AG20443 (cell line): Measurements from ENCODE around the gene KCNK1.
A peak's percentile ranks its signal among the peaks of the same experiment; 100 is the strongest.

Experiments
- DNase-seq: peaks from one replicate; pipeline ENCODE4 v3.0.0; 2012; ENCODE audit warnings: low spot score, mixed read lengths

KCNK1 gene

DNA sequence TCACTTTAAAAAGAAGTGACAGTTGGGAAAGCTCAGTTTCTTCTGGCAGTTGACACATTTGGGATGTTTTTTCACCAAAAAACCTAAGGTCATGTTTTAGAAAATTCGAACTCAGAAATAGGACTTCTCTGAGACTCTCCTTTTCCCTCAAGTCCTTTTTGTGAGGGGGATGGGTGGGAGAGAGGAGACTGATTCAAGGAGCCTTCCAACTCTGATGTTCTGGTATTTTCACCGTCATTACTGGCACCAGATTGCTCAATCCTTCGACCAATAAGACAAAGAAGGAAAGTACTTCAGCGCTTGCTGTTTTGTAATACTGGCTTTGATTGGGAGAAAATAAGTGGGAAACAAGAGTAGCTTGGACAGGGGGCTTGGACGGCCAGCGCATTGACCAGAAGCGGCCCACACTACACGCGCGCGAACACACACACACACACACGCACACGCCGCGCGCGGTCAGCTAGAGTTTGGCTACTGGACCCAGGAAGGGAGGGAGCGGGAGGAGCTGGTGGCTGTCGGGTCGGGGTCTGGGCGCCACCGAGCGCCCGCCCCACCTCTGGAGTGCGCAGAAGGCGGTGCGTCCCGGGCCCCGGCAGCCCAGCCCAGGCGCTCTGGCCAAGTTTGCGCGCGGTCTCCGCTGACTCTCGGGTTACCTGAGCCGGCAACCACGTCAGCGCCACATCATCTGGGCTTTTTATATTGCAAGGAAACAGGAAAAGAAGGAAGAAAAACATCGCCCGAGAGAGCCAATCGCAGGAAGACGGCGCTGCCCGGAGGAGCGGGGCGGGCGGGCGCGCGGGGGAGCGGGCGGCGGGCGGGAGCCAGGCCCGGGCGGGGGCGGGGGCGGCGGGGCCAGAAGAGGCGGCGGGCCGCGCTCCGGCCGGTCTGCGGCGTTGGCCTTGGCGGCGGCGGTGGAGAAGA, at the start of gene KCNK1:
Gene KCNK1, plus strand, starts transcription at position 855 of the 921 bp plus-strand sequence. Its CDS starts 66 bp downstream, at position 921.
- DNase-seq: peak; percentile 70

DNA sequence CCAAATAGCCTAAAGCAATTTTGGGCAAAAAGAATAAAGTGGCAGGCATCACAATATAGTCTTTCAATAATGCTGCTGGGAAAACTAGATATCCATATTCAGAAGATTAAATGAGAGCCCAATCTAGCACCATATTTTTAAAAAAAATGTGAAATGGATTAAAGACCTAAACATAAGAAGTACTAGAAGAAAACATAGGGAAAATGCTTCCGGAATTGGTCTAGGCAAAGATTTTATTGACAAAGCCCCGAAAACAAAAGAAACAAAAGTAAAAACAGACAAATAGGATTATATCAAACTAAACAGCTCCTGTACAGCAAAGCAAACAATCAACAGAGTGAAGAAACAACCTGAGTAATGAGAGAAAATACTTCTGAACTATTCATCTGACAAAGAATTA, 48.6 kb upstream of the KCNK1 start:
- DNase-seq: no peak

DNA sequence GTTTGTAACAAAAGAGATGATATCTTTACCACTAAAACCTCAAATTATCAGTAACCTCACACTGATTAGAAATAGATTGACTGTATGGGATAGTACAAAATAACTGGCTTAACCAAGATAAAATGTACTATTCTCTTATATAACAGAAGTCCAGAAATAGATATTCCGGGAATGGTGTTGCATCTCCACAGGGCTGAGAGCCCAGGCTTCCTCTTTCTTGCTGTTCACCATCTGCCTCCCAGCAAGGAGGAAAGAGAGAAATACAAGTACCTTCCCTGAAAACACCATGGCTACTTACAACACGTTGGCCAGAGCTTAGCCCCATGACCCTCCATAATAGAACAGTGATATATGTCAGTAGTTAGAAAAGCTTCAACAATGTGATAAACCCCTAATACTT, 47.0 kb upstream of the KCNK1 start:
- no peak for DNase-seq

DNA sequence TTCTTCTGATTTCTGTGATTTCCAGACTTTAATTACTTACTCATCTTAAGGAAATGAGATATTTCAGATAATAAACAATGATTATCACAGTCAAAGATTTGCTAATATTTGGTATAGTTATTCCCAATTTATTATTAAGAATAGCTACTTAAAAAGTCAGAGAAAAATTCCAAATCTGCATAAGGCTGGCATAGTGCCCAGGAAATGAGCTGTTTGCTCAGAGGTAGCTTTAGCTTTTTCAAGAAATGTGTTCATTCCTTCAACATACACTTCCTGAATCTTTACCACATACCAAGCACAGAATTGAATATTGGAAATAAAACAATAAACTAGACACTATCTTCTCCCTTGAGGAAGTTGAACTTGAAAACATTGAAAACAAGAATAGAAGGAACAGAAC, 44.3 kb upstream of the KCNK1 start:
- DNase-seq: no peak

DNA sequence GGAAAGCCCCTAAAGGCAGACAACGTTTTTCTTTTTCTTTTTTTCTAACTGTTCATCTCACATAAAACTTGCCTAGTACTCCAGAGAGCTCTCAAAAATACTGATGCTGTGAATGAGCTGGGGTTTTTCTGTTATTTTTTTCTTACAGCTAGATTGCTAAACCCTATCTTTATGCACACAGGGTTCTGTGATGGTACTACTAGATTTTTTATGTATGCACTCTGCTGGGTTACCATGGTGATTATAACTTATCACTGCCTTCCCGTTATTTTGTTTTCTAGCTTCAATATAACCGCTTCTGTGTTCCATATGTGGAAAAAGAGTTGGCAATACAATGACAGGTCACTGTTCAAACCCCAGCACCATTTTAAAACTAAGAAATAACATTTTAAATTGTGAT, 43.7 kb upstream of the KCNK1 start:
- no peak for DNase-seq

DNA sequence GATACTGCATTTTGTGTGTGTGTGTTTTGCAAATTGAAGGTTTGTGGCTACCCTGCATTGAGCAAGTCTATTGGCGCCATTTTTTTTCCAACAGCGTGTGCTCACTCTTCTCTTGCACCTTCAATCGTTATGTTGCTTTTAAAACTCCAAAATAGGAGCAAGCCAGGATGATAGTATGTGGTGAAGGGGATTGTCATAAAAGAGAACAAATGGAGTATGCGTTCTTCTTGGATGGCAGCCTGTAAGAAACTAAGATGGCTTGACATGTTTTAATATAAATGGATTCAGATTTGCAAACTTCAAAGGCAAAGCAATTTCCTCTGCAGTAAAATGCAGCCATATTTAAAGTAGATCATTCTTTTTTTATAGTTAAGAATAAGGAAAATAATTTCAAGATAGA, 43.2 kb upstream of the KCNK1 start:
- DNase-seq: no peak

DNA sequence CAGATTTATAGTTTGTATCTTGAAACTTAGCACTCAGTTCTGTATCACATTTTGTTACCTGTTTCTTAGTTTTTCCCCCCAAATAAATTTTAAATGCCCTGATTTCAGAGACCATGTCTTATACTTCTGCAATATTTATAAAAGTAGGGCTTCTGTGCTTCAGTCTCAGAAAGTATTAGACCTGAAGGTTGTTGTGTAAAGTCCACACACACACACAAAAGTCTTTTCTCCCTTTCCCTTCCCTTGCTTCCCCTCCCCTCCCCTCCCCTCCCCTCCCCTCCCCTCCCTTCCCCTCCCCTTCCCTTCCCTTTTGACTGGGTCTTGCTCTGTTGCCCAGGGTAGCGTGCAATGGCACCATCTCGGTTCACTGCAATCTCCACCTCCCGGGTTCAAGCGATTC, 41.0 kb upstream of the KCNK1 start:
- no peak for DNase-seq

DNA sequence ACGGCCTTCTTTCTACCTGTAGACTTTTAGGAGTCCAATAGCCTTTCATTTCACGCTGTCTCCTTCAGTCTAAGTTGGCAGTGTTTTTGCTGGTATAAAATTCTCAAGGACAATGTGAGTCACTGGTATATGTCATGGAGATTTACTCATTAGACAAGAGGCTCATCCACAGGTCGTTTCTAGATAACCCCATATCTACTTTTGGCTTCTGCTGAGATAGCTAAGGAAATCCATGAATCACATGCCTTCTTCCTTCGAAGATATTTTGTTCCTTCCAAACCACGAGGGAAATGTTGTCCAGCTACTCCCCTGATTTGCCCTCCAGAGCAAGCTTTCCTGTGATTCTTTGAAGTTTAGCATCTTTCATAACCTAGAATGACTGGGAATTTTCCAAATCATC, 38.5 kb upstream of the KCNK1 start:
- no peak for DNase-seq

DNA sequence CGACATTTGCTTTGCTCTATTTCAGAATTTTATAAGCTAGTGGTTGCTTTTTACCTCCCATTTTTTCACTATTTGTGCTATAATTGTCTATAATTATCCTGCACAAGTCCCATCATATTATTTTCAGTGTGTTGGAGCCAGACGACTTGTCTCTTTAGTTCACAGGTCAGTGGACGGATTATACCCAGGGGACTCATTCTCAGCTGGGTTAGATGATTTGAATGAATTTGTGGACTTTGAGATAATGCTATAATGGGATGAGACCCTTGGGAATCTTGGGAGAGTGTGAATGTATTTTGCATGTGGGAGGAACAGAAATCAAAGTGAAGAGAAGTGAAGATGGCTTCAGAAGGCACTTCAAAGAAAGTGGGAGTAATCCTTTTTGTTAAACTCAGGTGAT, 31.5 kb upstream of the KCNK1 start:
- no peak for DNase-seq

DNA sequence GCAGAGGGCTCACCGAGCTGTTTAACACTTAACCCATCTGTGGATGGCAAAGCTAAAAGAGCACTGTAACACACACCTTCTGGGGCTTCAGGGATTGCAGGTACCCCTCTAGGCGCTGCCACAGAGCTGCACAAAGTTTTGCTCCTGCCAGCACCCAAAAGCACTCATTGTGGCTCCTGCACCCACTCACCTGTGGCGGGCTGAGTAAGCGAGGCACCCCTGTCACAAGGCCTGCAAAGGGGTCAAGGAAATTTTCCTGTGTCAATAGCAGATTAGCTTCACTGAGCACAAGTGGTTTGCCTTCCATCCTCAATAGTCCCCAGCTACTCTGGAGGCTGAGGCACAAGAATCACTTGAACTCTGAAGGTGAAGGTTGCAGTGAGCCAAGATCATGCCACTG, 29.5 kb upstream of the KCNK1 start:
- no peak for DNase-seq

DNA sequence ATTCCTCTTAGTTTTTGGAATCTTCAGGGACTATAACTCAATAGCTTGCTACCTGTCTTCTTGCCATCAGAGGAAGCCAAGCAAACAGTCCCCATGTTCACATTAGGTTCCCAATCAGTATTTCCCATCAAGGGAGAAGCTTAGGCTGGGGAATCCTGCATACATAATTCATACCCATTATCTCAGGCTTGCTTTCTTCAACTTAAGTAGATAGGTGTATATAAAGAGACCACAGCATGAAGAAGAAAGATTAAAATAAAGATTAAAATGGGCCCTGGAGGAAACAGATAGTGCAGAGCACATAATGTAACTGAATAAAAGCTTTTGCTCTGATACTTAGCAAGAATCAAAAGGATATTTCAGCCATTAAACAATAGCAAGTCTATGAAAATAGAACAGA, 29.0 kb upstream of the KCNK1 start:
- no peak for DNase-seq

DNA sequence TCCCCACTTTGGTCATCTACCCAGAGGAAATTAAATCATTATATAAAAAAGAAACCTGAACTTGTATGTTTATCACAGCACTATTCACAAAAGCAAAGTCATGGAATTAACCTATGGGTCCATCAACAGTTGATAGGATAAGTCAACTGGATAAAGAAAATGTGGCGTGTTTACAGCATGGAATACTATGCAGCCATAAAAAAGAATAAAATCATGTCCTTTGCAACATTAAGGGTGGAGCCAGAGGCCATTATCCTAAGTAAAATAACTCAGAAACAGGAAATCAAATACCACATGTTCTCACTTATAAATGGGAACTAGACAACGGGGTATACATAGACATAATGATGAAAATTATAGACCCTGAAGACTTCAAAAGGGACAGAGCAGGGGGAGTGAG, 27.6 kb upstream of the KCNK1 start:
- DNase-seq: no peak

DNA sequence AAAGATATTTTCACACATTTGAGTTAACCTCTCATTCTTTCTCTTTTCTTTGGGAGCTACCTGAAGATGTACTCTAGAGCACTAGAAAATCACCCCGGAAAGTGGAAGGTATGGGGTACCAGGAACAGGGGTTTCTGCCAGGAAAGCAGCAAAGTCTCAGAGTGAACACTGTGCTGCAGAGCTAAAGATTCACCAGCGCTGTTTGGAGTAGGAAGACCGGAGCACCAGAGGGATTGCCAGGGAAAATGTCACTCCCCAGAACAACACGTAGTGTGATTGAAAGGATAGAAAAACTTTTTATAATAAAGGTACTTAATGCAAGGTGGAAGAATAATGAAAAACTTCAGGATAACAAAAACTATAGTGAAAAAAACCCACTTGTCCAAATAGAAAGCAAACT, 26.7 kb upstream of the KCNK1 start:
- no peak for DNase-seq

DNA sequence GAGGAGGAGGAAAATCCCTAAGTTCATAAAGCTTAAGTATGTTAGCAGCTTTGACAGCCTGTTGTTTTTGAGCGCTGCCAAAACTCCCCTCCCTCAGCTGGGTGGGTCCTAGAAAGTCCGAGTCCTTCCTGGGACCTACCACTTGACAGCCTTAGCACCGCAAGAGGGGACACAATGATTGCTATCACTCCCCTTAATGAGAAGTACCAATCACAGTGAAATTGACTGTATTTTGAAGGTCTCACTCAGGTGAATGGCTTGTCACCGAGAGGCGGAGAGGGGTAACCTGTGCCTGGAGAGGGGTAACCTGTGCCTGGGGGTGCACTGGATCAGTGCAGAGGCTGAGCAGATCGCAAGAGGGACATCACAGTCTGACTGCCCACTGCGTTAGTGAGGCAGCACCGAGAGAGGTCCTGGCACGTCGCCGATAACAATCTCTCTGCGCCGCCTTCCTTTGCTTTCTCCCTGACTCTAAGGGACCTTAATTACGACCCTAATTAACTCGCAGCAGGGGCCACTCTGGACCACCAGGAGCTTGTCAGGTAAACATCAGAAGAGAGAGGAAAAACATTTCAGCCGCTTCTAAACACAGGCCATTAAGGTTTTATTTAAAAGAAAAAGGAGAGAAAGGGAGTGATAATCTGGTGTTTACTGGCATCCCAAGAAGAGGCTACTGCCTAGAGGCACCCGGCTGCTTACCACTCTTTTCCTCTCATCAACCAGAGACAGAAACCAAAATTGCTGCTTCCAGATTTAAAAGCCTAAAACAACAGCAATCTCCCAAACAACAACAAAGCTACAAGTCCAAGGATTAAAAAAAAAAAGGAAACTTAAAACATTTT, 25.7 kb upstream of the KCNK1 start:
- no peak for DNase-seq

DNA sequence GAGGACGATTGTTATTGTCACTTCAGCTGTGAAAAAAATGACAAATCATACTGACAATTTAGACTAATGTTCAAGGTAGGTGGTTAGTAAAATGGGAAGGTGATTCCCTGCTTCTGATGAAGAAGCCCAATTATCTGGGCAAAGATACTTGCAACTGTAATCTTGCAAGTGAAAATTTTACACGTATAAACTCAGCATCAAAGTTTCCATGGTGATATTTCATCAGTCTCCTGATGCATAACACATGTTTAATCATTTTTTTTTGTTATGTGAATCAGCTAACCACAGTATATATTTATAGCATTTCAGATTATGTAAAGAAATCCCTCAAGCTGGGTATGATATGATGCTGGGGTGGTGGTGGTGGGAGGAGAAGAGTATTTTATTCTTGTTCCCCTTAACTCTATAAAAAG, 16.4 kb upstream of the KCNK1 start:
- no peak for DNase-seq

DNA sequence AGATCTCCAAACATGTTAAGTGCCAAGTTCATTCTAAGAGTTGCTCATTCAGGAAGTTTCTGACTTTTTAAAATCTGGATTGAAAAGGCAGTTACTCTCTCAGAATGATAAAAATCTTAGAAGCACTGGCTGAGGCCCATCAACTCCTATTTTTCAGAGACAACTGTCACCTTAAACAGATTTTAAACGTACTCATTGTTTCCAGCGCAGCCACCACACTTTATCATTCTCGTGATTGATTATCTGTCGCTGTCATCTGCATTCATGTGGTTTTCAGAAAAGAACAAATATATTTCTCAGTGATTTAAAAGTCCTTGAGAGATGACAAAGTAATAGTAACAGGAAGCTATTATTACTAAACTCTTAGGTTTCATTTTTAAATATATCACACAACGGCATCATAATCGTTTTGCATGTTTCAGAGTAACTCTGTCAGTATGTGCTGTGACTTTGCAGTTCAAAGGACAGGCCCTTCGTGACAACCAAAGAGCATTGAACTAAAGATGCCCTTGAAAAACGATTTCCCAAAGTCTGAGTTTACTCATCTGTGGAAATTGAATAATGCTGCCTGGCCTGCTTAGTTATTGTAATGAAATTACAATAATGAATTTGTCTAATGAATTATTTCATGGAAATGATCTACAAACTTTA, 14.9 kb upstream of the KCNK1 start:
- no peak for DNase-seq

DNA sequence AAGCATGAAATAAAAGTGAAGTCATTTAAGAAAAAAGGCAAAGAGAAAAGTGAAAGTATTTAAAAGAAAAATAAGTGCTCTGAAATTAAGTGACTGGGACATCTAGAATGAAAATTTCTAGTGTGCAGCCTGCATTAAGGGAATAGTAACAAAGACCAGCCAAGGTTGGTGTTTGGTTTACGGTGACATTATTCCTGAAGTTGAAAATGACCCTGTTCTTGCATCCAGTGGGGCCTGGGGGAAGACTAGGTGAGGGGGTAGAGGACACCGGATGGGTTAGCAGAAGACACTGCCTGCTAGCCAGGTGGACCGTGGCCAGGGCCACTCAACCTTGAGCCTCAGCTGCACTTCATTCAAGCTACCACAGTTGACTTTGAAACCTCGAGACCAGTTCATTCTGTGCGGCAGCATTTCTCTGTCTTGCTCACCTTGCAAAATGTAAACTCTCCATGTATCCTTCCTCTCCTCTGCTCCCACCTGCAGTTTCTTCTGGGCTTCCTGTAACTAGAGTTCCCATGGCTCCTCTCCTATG, 14.3 kb upstream of the KCNK1 start:
- no peak for DNase-seq

DNA sequence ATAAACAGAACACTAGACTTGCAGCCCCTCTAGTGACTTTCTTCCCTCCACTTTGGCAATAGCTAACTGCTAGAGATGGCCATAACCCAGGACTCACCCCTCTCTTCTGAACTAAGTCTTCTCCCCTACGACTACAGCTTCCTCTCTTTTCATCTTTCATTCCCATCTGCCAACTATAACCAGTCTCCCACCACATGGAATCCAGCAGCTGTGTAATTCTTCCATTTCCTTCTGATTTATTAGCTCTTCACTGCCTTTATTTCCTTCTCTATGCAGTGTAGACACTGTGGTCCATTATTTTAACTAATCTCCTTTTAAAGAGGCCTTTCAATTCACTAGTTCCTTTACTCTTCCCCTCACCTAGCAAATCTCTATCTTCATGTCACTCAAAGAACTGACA, 13.4 kb upstream of the KCNK1 start:
- DNase-seq: no peak

DNA sequence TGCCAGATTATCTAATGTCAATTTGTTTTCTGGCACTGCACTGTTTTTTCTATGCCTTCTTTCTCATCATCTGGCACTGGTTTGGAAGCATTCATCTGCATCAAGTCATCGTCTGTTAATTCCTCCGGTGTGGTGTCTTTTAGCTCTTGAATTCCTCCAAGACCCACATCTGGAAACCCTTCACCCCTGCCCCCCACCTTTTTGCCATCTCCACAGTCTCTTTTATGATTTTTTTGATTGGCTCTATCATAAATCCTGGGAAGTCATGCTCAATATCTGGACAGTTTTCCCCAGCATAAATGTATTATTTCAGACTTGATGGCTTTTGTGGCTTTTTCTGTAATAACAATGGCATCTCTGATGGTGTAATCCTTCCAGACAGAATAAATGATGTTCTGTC, 10.4 kb upstream of the KCNK1 start:
- DNase-seq: no peak

DNA sequence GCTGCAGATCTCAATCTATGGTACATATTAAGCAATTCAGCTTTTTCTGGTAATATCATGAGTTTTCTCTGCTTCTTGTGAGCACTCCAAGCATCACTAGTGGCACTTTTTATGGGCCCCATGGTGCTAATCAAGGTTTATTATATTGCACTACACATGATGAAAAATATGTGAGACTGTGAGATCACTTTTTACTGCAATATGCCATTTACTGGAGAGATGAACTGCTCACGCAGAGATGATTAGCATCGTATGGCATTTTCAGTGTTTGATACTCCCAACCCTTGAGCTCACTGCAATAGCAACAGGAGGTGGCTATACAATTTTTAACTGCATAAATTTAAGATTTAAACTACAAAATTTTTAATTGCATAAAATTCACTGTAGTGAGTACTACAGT, 8.7 kb upstream of the KCNK1 start:
- no peak for DNase-seq

DNA sequence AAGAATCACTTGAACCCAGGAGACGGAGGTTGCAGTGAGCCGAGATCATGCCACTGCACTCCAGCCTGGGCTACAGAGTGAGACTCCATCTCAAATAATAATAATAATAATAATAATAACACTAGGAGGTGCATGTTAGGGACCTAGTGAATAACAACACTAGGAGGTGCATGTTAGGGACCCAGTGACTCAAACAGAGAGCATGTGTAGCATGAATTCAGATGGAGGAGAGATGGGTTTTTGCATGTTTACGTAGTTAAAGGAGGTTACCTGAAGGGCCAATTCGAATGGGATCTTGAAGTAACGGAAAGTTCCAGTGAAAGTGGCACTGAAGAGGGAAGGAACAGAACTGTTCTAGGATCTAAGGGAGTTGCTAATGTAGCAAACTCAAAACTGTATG, 7.1 kb upstream of the KCNK1 start:
- DNase-seq: no peak
